ENCODE results near the gene ACOX3. TPM values are rescaled to one million over a fixed set of nuclear protein-coding genes. Genes with fewer than 3 reads are reported as not detected.
A peak's percentile ranks its signal among the peaks of the same experiment; 100 is the strongest.

Gene ACOX3
- total and polyA plus RNA-seq, 9 of the 15 experiments (the other 6 are each of a cell fraction or from before 2014, with no cell fraction given), result 0.68 to 7.3 (median 3.7) TPM

GRCh38 chr4:8419222-8420041, 21.1 kb downstream of the ACOX3 start (continued):
- TF ChIP-seq CHD7 (IDR thresholded peaks at IDR 0.05; ENCODE audit: low read depth, low read length), result no peak
- TF ChIP-seq HDAC8 (tag; IDR thresholded peaks at IDR 0.05), result 0 out of 2 replicates have a peak, but pooled peaks have one; percentile 33
- TF ChIP-seq PPARD (CRISPR knock-in tag; IDR thresholded peaks at IDR 0.05), result no peak
- no peak for TF ChIP-seq MYBL2 (IDR thresholded peaks at IDR 0.05; ENCODE audit: low read depth)
- TF ChIP-seq MYBL2 (CRISPR knock-in tag; IDR thresholded peaks at IDR 0.05; ENCODE audit: borderline replicate concordance), result no peak
- no peak for TF ChIP-seq CHD1 (IDR thresholded peaks at IDR 0.05; ENCODE audit: low read length)
- TF ChIP-seq ZNF239 (CRISPR knock-in tag; IDR thresholded peaks at IDR 0.05), result no peak
- no peak for TF ChIP-seq ZFX (CRISPR knock-in tag; IDR thresholded peaks at IDR 0.05)
- no peak for TF ChIP-seq NFIC (IDR thresholded peaks at IDR 0.05)
- peak; percentile 92 for TF ChIP-seq MAFK (IDR thresholded peaks at IDR 0.05; ENCODE audit: low read length)
- TF ChIP-seq PML (IDR thresholded peaks at IDR 0.05; ENCODE audit: low read length), result no peak
- no peak for TF ChIP-seq ZNF586 (CRISPR knock-in tag; conservative IDR thresholded peaks at IDR 0.05)
- TF ChIP-seq XRCC3 (IDR thresholded peaks at IDR 0.05), result no peak
- TF ChIP-seq HNRNPK (IDR thresholded peaks at IDR 0.05; ENCODE audit: low read depth, low read length, poor library complexity, severe bottlenecking), result no peak
- TF ChIP-seq ILF3 (IDR thresholded peaks at IDR 0.05; ENCODE audit: borderline replicate concordance), result no peak
- TF ChIP-seq PHB (CRISPR knock-in tag; IDR thresholded peaks at IDR 0.05), result no peak
- TF ChIP-seq NFXL1 (CRISPR knock-in tag; IDR thresholded peaks at IDR 0.05), result no peak

All from K562 (cell line).